GM19452 (cell line): ENCODE results near the gene SST.
A peak's percentile ranks its signal among the peaks of the same experiment; 100 is the strongest.
"Not testable (repeated sequence)": the region's sequence is repeated elsewhere in the genome, so short reads cannot be mapped to it uniquely, and the experiment has no call there.

Experiments used
- ATAC-seq: cut with Tn5 transposase; IDR thresholded peaks from one replicate; pipeline ENCODE4 v1.9.1; 2021; ENCODE audit not compliant: unreplicated experiment

Gene SST

GRCh38 chr3:187684880-187685279, 14.7 kb upstream of the SST start:
- ATAC-seq: no peak

DNA sequence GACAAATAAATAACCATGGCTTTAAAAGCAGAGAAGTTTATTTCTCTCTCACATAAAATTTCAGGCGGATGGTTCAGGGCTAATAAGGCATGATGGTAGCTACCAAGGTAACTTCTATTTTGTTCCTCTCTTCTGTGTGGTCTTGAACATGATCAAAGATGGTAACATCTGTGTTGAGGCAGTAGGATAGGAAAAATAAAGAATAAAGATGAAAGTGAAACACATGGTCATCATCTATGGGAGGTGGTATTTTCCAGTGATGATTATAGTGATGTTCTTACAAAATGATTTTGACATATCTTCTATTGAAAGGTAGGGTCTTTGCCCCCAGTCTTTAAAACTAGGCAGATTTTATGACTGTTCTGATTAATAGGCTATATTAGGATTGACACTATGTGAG, 14.2 kb upstream of the SST start:
- no peak for ATAC-seq

DNA sequence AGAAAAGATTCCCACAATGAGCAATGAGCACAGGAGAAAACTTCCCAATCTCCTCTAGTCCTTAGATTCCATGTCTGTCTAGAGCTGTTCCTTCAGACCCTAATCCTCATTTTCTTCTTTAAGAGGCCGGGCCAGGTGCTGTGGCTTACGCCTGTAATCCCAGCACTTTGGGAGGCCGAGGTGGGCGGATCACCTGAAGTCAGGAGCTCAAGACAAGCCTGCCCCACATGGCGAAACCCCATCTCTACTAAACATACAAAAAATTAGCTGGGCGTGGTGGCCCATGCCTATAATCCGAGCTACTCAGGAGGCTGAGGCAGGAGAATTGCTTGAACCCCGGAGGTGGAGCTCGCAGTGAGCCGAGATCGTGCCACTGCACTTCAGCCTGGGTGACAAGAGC, 11.6 kb upstream of the SST start:
- ATAC-seq: not testable (repeated sequence)

DNA sequence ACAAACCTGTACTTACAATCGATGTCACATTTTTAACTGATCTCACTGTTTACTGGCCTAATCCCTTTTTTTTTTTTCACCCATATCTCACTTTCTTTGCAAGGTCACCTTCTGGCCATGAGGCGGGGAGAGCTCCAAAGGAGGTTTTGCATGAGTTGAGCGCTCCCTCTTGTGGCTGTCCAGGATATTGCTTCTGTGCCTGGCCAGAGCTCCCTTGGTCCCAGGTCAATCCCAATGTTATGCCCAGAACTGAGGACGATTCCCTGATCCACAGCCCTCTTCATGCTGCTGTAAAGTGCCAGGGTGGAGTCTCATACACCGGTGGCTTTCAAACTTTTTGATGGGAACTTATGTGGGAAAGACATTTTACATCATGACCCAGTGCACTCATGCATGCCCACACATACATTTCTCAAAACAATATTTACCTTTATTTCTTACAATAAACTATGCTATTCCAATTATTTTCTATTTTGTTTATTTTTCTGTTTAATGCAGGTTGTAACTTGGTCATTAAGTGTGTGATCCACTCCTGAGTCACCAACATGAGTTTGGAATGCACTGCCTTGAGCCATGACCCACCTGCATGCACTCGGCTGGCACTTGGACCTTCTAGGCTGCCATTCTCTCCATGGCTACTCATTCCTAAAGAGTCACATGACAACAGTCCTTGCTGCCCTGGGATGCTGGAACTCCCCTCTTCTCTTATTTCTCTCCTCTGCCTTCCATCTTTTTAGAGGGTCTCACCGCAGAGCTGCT, 9.6 kb upstream of the SST start:
- ATAC-seq: peak; percentile 75

DNA sequence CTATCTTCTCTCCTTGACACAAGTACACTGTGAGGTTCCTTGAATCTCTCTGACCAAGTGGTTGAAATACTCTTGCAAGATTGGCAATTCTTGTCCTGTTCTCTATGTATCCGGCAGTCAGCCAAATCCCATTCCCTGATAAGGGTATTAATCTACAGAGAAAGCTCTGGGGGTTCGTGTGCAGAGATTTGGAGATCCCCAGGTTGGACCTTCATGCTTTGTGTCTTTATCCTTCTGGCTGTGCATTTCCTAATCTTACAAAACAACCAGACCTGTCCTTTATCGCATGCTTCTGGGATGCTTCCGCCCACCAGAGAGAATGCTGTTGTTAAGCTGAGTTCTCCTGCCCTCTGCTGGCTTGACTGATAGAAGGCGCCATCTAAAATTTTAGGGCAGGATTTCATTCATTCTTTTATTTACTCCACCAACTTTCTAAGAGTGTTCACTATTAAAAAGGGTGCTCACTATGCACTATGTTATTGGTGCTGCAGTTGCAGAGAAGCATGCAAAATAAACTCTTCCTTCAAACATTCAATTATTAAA, 8.6 kb upstream of the SST start:
- ATAC-seq: no peak

DNA sequence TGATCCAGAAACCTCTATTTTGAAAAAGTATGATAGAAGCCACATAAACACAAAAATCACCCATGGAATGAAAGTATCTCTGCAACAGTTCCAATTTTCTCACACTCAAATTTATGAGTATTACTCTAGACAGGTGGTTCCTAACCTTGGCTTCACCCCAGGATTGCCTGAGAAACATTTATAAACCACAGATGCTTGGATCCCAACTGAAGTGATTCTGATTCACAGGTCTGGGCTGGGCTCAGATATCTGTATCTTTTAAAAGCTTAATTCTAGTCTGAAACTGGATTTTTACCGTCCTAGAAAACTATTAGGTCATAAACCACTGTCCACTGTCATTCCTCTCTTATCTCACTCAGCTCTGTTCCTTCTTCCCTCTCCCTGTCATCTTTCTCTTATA, 7.4 kb upstream of the SST start:
- no peak for ATAC-seq

DNA sequence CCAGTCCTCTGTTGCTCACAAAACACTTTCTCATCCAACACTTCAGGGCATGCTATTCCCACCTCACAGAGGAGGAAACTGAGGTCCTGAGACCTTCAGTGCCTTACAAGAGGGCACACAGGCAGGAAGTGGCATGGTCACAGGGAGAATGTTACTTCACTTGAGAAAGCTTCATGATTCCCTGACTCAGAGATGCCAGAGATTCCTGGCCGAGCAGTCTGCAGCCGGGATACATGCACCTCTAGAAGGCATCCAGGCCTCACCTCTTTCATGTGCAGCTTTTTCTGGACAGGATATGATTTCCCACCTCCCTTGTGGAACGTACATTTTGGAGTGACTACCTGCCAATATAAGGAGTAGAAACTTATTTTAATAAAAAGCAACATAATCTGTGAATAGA, 2.8 kb upstream of the SST start:
- no peak for ATAC-seq

DNA sequence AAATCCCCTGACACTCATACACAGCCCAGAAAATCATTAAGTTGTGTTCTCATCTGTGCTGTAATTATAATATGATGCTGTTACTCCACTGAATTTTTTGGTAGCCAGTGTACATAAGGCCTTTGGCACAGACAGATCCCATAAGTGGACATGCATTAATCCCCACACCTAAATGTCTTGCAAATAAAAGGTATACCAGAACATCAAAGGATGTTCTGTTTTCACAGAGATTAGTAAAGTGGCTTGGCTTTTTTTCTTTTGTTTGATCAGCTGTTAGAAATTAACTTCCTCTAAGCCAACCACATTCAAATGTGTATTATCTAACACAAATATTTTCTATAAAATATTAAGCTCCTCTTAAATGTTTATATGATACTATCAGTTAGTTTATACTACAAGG, 2.7 kb downstream of the SST start:
- ATAC-seq: no peak

DNA sequence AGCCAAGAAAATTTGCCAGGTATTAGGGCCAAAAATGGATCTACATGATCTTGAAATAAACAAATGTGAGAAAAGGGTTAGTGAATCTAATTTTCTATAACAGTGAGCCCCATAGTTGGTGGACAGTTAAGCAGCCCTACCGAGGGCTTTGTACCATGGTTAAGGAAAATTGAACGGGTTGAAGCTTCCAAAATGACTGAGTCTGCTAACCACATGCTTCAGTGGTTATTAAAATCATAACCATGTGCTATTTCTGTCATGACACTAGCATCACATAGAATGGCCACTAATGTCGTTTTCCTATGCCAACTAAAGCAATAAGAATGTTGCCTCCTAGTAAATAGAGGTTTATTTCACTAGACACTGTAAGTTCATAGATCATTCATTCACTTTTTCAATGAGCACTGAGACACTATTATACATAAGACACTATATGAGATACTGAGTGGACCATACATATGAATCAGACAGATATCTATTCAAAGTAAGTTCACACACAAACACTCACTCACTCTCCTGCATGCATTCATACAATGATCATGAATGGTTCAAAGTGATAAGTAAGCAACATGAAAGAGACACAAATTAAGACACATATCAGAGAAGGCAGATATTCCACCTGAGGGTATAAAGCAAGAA, 4.3 kb downstream of the SST start:
- ATAC-seq: no peak

DNA sequence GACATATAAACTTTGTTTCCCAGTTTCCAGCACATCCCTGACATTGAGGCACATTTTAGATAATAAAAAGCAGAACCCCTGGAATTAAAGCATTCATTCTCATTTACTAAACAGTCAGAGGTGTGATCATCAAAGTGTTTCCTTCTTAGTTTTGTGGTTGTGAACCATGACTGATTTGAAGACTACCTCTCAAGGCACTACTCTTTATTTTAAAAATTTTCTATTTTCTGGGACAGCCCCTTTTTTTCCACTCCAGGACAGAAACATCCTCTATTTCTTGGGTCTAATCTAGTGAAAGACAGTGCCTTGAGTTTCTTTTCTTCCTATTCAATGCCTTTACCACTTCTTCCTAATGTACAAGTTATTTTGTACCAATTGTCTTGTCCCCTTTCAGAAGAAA, 5.2 kb downstream of the SST start:
- ATAC-seq: no peak

GRCh38 chr3:187662848-187663409, 7.3 kb downstream of the SST start:
- no peak for ATAC-seq

DNA sequence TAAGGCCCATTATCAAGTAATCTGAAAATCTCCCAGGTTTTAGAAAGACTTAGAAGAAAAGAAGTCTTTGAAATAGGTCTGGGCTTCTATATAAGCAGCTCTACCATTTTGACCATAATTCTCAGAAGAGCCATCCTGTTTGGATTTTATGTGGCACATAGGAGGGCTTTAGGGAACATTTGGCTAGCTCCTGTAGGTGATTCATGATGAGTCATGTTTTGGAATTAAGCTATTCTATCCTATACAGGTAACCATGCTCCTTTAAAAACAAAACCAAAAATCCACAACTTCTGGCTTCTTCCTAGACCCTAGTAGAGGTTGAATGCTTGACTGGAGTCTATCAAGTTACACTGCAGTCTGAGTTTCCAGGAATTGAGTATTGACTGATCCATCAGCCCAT, 8.9 kb downstream of the SST start:
- no peak for ATAC-seq

- no peak for ATAC-seq
These were observed 18.9 kb downstream of the SST start for GRCh38 chr3:187651282-187651681.

- ATAC-seq: peak; percentile 85
These were observed 22.0 kb downstream of the SST start for GRCh38 chr3:187648177-187648576.

GRCh38 chr3:187646906-187647660, 23.1 kb downstream of the SST start:
- ATAC-seq: no peak

GRCh38 chr3:187645379-187645778, 24.8 kb downstream of the SST start:
- ATAC-seq: not testable (repeated sequence)

DNA sequence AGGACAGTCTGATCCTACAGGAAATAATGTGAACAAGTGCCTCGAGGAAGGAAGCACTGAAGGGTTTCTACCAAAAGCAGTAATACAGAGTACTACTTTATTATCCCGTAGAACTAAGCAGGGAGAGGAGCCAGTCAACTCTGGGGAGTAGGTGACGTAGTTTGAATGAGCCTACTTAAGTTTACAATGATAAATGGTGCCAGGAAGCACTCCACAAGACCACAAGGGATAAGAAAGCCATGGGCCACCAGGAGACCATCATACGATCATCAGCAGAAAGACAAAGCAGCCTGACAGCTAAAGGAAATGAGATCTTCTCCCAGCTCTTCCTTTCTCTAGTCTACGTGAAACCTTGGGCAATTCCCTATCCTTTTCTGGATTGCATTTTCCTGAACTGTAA, 27.3 kb downstream of the SST start:
- ATAC-seq: no peak

DNA sequence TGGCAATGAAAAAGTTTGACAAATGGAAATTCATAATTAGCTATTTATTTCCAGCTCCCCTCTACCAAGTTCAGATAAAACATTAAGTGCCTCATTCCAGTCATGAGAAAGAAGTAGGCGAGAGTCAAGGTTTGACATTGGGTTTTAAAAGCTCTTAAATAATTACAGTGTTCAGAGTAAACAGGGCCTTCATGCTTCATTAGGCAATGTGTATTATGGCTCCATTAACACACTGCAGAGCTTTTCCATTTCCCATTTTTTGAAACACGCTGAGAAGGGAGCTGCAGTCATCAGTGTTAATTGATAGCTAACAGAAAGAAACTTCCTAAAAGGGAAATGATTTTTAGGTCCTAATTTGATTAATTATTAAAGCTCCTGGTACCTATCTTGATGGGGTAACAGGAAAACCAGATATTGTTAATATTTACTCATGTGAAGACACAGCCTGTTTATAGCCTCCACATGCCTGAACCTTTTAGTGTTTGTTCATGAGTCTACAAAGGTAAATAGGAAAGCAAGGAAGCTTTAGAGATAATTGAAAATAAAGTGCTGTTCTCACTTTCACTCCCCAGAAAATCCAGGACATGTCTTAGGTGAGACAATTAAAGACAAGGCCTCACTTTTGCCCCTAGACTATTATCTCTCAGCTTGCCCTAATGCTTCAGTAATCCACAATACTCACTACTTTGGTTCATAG, 28.7 kb downstream of the SST start:
- ATAC-seq: no peak

GRCh38 chr3:187640569-187641059, 29.6 kb downstream of the SST start:
- ATAC-seq: no peak

GRCh38 chr3:187639927-187640568, 30.1 kb downstream of the SST start:
- ATAC-seq: no peak
